ENCODE measurements around the gene ZDHHC6.

DNA sequence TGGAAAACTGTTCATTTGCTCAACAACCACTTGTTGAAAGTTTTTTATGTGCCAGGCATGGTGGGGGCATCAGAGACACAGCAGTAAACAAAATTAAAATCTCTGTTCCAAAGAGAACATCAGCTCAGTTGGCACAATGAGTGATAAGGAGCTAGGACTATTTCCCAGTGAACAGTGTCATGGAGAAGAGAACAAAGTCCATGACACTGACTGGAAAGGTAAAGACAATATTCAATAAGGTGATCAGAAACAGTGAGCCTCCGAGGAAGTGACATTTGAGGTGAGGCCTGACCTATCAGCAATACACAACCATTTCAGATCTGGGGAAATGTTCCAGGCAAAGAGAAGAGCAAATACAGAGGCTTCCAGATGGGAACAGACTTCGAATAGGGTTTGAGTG, 58.2 kb downstream of the ZDHHC6 start:
- TF ChIP-seq POLR2A (IDR thresholded peaks at IDR 0.05) (no peak), CTCF (IDR thresholded peaks at IDR 0.05) (no peak)
